ENCODE measurements around the gene PTPRM. TPM values are rescaled to one million over a fixed set of nuclear protein-coding genes. Genes with fewer than 3 reads are reported as not detected.

The PTPRM gene
- total RNA-seq, 1 donor from 2014 or later, result 32.3 TPM

DNA sequence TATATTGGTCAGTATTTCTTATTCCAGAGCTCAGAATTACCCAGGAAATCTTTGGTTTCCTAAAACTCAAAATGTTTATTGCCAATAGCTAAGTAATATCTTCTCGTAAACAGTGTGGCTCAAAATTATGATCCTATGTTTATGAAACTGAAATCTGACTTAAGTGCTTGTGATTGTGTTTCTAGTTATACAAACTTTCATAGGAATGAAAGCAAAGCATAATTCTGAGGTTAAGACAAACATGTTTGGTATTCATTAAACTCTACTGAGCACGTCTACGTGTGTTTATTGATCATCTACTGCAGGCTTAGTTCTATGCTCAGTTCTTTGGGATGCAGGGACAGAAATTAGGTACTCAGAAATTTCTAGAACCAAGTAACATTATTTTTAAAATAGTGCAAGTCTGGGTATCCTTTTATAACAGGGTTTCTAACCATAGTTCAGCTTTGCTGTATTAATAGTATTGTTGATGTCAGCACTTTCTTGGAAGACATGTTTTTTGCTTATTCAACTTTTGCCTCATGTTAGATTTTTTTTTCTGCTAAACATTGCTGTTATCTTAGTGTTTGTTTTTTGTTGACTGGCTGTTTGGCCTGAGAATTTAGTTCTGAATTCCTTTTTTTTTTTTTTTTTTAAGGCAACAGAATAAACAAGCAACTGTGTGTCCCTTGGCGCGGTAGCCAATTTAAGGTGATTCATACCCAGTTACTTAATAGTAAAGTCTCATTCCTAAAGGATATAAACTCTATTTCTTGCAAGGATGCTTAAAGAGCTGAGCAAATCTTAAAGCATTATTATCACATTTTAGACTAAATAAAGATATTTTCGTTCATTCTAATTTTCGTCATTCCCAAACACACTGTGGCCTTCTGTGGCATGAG, 31.3 kb downstream of the PTPRM start:
- DNase-seq (ENCODE audit: low read depth in 2 of 2), result no peak

DNA sequence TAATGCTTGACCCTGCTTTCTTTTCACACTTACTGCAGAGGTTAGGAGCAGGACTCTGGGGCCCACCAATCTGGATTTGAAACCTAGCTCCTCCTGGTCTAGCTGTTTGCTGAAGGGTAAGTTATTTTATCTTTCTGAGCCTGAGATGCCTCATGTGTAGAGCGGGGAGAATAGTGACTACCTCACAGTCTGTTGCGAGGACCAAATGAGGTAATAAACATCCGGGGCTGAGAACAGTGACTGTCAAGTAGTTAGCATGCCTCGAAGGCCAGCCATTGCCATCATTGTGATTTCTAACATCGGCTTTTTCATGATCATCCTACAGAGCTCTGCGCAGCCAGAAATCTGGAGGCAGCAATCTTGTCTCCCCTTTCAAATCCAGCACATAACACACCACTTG, 32.9 kb downstream of the PTPRM start:
- DNase-seq (ENCODE audit: low read depth in 2 of 2), result no peak

DNA sequence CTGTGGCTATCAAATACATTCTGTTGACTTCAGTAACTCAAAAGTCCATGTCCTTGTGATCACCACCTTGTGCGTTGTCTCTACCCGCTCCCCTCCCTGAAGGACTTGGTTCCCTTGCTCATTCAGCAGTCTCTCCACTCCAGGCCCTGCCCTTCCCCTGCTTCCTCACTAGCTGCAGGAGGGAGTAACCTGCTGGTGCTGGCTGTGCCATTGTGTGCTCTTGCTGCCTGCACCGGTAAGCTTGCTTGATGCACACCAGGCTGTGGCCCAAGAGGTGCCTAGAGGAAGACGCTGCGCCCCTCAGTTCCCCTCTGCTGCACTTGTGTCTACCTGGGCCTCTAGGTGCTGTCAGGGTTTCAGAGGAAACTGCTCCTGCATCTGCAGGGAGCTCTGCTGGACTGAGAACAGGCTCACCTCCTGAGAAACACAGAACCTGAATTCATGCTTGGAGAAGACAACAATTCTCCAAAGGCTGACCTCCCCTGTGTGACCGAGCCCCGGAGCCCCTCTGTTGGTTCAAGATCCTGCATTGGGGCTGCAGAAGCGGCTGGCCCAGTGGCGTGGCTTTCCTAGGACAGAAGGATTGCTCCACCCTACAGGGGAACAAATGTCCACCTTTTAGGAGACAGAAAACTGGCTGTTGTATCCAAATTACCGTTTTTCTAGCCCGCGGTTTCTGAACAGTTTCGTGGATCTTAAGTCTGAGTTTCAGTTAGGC, 33.6 kb downstream of the PTPRM start:
- DNase-seq (ENCODE audit: low read depth in 2 of 2), result no peak

DNA sequence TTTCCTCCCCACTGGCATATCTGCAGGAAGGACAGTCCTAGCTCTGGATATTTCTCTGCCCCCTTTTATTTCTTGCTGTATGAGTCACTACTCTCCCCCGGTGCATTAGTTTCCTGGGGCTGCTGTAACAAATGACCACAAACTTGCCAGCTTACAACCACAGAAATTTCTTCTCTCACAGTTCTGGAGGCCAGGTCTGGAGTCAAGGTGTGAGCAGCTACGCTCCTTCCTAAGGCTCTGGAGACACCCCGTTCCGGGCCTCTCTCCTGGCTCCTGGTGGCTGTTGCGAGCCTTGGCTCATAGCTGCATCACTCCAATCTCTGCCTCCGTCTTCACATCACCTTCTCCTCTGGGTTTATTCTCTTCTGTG, 34.1 kb downstream of the PTPRM start:
- DNase-seq (ENCODE audit: low read depth in 2 of 2), result peak in 1 of 2 donors; percentile 30

DNA sequence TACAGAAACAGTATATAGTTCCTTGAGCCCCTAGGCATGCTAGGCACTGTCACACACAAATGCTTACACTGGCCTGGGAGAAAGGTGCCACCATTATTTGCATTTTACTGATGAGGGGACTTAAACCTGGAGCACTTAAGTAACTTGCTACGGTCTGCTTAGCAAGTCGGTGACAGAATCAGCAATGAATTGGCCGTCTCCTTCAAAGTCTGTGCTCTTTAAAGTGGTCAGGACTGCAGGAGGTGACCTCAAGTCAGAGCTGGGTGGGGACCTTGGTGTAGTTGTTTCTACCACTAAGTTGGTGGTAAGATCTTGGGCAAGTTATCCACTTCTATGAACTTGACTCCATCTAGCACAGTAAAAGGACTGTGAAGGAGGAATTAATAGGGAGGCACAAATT, 34.8 kb downstream of the PTPRM start:
- DNase-seq (ENCODE audit: low read depth in 2 of 2), result no peak

DNA sequence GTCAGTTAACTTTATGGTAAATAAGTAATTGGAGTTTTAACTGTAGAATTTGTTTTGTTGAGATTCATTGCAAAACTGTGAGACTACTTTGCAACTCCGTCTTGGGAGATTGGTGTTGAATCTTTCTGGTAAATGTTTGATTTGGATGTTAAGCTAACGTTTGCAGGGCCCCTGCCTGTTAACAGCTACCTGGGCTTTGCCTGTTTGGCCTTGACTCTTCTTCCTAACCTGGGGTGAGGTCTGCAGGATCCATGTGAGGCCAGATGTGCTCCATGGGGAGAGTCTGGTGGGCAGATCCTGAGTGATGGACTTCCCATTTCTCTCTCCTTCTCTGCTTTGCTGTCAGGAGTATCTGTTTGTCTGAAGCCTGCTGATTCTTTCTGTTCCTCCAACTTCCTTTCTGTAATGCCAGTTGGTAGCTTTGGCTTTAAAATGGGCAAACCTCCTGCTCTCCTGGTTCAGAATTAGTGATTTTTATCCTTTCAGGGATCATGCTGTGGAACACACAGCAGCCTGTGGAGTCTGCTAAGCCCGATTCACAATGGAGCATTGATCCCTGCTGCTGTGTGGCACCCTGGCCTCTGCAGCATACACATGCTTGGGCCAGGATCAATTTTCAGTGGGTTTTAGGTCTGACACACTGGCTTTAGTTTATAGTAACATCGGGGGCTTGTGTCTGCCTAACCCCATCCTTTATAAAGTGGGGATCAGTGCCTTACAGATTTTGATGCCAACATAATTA, 36.3 kb downstream of the PTPRM start:
- no peak for DNase-seq (ENCODE audit: low read depth in 2 of 2)

DNA sequence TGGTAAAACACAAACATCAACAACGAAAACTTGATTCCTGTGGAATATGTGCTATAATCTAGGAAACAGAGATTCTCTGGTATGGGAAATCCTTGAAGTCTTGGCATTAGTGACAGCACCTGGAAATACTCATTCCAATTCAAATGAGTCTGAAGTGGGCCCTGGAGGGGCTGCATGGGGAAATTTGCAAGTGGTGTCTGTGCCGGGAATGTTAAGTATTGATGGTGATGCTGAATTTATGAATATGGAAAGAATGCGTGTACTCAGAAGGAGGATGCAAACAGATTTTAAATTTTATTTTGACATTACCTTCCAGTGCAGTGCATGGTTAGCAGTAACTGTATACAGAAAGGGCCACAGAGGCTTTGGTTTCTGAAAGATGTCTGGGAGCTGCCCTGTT, 37.2 kb downstream of the PTPRM start:
- DNase-seq (ENCODE audit: low read depth in 2 of 2), result no peak

DNA sequence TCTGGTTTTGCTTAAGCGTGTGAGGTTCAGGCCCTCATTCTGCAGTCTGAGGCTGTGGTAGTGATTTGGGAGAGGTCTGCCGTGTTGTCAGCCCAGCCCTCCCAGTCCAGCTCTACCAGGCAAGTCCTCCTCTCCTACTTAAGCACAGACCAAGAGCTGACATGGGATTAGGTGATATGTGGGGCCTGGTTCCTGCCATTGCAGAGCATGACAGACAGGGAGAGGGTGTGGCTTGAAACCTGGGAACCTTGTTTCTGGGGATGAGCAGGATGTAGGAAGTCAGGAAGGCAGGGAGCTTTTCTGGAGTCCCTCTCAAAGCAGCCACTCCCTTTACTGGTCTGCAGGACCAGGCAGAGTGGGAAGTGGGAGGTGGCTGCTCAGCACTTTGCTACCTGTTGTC, 38.6 kb downstream of the PTPRM start:
- DNase-seq (ENCODE audit: low read depth in 2 of 2), result no peak

DNA sequence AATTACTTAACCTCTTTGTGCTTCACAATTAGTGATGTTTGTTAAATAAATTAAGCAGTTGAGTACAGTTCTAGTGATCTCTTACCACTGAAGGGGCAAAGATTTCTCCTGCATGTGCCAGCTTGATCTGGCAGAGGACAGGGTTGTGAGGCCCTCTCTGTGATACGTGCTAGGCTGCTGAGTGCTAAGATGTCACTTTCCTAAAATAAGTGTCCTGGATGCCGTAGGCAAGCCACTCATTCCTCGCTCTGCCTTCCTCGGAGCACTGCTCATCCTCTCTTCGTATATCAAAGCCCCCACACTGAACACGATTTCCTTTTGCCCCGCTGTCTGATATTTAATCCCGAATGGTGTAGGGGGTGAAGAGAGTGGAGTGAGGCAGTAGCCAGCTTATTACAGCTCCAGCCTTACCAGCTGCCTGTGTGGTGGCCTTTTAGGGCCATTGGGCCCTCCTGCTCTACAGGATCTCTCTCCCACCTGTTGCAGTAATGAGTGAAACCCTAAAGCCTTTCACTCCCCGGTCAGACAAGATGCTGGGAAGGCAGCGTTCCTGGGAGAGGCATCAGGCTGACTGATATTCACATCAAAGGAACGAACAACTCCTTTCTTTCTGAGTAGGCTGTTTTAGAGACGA, 40.5 kb downstream of the PTPRM start:
- no peak for DNase-seq (ENCODE audit: low read depth in 2 of 2)

DNA sequence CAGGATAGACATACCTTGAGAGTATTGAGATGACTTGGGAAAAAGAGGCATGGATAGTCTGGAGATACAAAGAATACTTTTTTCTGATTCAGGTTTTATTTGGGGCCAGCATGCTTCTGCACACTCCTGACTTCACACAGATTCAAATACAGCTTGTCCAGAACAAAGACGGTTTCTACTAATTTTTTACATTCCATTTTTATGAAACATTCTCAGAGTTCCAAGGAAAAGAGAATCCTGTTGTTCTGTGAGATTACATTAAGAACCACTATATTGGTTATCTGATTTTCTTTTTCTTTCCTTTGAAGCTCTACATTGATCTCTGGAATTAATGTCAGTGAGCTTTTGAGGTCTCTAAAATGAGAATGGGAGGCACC, 41.0 kb downstream of the PTPRM start:
- no peak for DNase-seq (ENCODE audit: low read depth in 2 of 2)

DNA sequence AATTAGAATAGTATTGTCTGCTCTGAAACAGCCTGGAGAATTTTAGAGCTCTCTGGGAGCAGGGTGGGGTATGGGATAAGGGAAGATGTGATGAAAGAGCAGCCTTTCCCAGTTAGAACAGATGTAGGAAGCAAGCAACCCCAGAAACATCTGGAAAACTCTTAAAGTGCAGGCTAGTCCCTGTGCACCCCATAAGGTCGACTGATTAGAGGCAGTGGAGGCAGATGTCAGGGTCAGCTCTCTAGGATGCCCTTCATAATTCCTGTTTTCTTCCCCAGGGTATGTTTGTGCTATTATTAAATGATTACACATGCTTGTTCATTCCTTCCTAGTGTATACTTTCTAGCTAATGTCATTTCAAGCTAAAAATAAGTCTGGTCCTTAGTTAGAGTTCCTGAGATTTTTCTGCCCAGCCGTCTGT, 41.7 kb downstream of the PTPRM start:
- no peak for DNase-seq (ENCODE audit: low read depth in 2 of 2)

DNA sequence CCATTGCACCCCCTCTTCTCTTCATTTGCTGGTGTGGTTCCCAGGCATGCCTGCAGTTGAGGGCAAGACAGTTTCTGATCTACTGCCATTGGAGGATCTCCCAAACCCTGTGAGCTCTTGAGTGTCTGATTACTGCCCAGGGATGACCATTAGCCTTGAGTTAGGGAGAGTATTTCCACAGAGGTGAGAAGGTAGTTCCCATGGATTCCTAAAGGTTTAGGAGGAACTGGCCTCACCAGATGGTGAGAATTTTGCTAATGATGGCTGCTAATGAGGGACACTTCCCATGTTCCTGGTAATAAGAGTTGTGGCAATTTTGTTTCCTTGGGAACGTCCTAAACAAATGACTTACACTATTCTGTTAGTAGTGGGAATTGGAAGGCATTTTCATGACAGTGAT, 42.5 kb downstream of the PTPRM start:
- no peak for DNase-seq (ENCODE audit: low read depth in 2 of 2)

DNA sequence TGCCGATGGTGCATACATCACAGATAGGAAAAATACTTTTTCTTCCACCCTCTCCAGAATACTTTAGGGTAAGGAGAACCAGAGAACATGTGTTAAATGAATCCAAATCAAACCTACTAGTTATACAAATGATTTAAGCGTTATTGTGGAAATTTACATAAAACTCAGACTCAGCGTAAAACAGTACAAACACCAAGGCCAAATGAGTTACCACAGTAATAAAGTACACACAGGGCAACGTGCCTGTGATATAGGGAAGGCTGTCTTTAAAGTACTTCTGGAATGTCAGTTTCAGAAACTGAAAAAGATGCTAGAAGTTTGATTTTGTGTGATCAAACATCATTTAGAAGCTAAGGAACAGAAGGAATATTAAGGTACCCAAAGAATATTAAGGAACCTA, 46.9 kb downstream of the PTPRM start:
- DNase-seq (ENCODE audit: low read depth in 2 of 2), result no peak

DNA sequence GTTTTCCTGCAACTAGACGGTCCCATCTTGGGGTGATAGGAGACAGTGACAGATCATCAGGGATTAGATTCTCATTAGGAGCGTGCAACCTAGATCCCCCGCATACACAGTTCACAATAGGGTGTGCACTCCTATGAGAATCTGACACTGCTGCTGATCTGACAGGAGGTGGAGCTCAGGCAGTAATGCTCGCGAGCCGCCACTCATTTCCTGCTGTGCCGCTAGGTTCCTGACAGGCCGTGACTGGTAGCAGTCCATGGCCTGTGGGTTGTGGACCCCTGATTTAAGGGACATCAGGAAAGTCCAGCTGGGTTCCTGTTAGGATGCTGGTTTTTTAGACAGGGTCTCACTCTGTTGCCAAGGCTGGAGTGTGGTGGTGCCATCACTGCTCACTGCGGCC, 48.7 kb downstream of the PTPRM start:
- DNase-seq (ENCODE audit: low read depth in 2 of 2), result peak in 1 of 2 donors; percentile 28

DNA sequence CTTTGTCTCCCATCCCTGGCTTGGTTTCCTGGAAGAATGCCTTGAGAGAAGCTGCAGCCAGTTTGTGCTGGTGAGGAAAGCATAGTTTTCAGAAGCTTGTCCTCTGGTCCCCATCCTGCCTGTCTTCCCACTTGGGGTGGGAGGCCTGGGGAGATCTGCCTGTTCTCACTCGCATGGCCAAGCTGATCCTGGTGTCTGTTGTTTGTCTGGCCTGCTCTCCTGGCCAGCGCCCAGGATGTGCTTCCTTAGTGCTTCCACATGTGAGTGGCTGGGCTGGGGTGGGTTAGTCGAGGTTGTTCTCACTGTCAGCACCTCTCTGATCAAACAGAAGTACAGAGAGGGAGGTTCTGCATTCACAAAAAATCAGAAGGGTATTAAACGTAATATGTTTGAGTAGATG, 49.5 kb downstream of the PTPRM start:
- no peak for DNase-seq (ENCODE audit: low read depth in 2 of 2)

DNA sequence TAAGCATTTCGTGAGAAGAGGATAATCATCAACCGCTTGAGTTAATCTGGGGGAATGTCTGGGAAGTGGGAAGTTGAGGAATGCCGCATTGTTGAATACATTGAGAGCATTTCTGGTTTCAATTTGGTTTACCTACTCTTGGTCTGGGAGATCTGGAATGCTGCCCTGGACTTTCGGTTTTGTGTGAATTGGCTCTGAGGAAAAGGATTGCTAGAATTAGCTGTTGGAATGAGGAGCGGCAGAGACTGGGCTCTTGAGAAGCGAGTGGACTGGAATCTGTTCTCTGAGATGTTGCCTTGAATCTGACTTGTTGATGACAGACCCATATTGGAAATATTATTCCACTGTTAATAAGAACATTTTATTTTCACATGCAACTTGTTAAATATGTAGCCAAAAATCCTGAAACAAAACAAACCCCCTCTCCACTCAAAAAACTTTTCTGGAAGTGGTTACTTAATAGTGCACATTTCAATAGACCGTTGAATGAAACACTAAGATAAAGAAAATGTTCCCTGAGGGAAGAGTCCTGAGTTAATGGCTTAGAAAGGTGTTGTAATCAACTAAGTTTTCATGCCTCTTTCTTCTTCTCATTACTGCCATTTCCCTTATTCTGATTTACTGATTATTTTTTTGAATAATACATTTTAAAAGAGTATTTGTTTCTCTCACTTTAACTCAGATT, 50.8 kb downstream of the PTPRM start:
- peak in 1 of 2 donors; percentile 39 for DNase-seq (ENCODE audit: low read depth in 2 of 2)

DNA sequence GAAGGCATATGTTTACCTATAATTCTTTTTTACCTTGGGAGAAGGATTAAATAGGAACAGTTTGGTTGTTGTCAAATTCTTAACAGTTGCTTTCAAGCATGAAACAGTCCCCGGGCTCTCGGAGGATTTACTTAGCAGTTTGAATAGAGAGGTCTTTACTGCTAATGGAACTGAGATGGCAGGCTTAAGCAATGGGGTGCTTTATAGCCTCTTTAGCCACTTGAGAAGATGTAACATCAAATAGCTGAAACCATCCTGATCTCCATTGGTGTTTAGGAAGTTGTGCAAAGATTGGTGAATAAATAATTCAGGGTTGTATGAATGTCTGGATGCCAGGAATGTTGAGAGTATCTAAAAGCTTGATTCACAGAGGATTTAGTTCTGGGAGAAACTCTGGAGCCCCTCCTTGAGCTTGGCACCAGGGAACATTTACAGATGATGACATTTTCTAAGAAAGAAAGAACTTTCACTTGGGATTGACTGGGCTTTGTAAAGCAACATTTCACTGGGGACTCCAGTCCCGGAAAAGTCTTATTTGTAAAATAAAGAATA, 51.9 kb downstream of the PTPRM start:
- DNase-seq (ENCODE audit: low read depth in 2 of 2), result no peak

DNA sequence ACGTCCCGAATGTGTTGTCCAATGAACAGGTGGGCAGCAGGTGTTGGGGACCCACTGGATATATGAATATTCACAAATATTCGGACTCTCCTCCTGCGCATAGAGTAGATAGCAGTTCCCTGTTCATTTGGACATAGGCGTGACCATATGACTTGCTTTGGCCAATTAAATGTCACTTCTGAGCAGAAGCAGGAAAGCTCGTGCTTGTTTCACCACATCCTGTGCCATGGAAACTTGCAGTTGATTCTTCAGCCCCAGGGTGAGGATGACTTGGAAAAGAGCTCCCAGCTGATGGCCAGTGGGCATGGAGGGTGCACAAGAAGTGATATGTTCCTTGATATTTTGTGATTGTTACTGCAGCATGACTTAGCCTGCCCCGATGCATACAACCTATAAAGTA, 52.6 kb downstream of the PTPRM start:
- DNase-seq (ENCODE audit: low read depth in 2 of 2), result no peak

DNA sequence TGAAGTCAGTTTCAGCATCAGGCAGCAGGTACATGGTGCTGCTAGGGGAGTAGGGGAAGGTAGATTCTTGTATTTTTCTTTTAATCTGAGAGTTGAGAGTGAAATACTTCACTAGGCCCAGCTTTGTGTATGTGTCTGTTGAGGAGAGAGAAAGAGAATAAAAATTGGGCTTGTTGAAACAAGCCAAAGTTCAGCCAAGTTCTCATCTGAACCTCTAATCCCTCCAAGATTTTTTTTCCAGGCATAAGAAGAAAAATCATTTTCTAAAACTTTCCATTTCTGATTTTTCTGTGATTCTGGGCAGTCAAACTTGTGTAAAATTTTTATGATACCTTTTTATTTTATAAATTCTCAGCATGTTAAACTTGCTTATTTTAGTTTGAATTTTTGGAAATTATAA, 55.6 kb downstream of the PTPRM start:
- no peak for DNase-seq (ENCODE audit: low read depth in 2 of 2)

DNA sequence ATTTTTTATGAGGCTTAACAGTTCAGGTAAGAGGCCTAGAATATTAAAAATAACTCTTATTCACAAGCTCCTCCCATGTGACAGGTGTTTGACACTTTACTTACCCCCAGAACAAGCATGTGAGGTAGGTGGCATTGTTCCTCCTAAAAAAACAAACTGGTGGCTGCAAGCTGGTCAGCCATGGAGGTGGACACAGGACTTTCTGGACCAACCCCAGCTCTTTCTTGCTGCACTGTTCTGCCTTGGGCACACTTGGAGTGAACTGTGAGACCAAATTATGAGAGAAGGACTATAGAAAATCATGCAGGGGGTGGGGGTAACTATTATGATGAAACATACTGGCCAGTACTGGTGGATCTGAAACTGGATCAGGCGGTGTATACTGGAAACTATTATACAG, 56.6 kb downstream of the PTPRM start:
- no peak for DNase-seq (ENCODE audit: low read depth in 2 of 2)

DNA sequence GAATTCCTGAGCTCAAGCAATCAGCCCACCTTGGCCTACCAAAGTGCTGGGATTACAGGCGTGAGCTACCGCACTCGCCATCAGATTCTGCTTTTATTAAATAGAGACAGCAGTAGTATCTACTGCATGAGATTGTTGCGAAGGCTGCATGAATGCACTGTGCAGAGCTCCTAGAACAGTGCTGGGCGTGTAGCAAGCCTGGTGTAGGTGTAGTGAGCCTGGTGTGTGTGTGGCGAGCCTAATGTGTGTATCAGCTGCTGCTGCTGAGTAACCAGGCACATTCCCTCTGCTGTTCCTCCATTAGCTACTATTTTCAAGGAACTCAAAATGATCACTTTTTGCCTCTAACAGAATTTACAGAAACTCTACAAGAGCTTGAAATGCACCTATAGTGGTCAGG, 57.6 kb downstream of the PTPRM start:
- no peak for DNase-seq (ENCODE audit: low read depth in 2 of 2)

Measured in dermis microvascular lymphatic vessel endothelial cell (primary cell).